CD4-positive, alpha-beta T cell treated with Interleukin-6 at 100 ng/mL for 8 hours (primary cell): ENCODE measurements around the gene ARHGAP6.
"Not testable (repeated sequence)": the region's sequence is repeated elsewhere in the genome, so short reads cannot be mapped to it uniquely, and the experiment has no call there.

Experiments used
- DNase-seq: peaks from one replicate; pipeline ENCODE4 v3.0.0-alpha.2; 2020; ENCODE audit warnings: mixed read lengths, low spot score

The ARHGAP6 gene

DNA sequence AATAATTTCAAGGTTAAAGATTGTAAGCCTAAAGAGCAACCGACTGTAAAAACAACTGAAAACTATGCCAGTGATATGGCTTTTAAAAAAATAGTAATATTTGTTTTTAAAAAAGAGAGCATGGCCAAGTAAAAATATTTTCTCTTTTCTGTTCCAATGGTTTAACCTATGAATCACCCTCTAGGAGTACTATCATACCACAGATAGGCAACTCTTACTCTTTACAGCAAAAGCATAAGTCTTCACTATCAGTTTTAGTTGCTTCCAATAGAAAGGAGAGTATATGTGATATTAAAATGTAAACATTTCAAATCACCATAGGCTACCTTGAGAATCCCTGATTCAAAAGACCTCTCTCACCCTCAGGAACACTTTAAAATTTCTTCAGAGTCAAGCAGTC is 269.9 kb downstream of the ARHGAP6 start:
- DNase-seq: no peak

DNA sequence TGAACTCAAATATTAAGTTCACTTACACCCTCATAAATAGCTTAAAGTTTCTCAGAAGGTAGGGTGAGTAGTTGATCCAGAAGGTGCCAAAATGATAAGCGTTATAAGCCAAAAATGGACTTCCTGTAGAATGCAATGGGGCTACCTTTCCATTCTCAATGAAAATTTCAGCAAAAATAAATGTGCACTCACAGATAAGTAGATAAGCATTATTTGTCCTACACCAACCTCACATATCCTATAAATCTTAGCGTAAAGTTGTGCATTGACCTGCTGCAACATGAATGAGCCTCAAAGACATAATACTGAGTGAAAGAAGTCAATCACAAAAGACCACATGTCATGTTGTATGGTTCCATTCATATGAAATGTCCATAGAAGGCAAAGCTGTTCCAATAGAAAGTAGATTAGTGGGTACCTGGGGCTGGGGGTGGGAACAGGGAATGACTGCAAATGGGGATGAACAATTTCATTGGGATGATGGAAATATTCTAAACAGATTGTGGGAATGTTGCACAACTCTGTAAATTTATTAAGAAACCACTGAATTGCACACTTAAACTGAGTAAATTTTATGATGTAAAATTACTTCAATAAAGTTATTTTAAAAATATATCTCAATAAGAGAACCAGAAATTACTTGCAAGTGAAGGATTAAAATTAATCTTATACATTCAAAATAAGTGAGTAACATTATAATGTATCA is 271.6 kb downstream of the ARHGAP6 start:
- DNase-seq: no peak

GRCh38 chrX:11386812-11387211 is 278.9 kb downstream of the ARHGAP6 start:
- DNase-seq: no peak

GRCh38 chrX:11386001-11386523 is 279.7 kb downstream of the ARHGAP6 start:
- no peak for DNase-seq

- no peak for DNase-seq
Observed at GRCh38 chrX:11382930-11383329, 282.8 kb downstream of the ARHGAP6 start.

- DNase-seq: peak; percentile 2
Observed at GRCh38 chrX:11381464-11381863, 284.3 kb downstream of the ARHGAP6 start.

GRCh38 chrX:11380187-11380844 is 285.4 kb downstream of the ARHGAP6 start:
- DNase-seq: no peak

DNA sequence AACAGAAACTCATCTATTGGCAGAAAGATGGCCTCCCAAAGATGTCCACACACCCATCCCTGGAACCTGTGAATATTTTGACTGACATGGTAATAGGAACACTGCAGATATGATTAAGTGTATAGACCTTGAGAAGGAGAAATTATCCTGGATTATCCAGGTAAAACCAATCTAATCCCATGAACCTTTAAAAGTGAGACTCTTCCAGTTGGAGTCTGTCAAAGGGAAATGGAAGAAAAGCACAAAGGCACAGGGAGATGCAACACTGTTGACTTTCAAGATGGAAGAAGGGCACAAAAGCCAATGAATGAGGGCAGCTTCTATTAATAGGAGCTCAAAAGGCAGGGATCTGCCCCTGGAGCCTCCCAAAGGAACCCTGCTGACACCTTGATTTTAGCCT is 289.6 kb downstream of the ARHGAP6 start:
- DNase-seq: no peak

DNA sequence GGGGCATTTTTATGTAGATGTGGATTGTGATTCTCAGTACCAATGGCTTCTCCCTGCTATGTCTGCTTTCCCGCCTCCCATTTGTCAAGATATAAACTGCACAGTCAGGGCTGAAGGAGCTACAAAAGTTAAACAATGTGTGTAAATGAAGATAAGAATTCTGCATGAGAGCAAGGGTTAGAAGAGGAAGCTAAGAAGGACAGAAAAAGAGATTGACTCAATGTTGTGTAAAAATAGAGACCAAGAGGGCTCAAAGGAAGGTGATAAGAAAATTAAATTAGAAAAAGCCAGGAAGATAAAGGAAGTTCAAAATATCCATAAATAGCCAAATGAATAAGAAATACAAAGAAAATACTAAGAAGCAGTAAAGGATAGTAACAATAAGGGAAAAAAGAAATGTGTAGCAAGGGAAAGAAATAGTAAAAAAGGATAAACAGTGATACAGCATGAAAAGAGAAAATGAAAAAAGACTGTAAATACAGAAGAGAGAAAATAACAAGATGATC is 290.1 kb downstream of the ARHGAP6 start:
- DNase-seq: no peak

DNA sequence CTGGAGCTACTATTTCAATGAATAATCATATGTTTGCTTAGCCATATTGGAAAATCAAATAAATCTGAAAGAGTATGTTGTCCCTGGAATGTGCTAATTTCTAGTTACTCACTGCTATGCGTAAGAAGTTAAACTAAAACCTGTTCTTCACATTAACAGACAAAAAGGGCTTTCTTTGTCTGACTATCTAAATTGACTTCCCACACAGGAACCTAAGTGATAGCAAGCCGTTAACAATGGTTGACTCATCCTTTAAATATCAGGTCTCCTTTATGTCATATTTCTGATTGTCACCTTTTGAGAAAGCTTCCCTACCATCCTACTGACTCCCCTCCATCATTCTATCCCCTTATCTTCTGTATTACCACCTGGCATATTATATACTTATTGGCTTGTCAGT is 291.1 kb downstream of the ARHGAP6 start:
- DNase-seq: no peak

DNA sequence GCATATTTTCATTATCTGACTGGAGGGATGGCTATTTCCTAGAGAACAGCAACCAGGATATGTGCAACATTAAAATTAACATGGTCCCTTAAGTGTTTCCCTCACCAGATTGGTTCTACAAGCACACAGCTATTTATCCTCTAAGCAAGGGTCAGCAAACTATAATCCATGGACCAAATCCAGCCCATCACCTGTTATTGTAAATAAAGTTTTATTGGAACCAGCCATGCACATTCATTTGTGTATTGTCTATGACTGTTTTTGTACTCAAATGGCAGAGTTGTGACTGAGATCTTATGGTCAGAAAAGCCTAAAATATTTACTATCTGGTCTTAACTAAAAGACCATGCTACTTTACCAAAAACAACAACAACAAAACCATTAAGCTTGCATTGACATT is 294.6 kb downstream of the ARHGAP6 start:
- no peak for DNase-seq

DNA sequence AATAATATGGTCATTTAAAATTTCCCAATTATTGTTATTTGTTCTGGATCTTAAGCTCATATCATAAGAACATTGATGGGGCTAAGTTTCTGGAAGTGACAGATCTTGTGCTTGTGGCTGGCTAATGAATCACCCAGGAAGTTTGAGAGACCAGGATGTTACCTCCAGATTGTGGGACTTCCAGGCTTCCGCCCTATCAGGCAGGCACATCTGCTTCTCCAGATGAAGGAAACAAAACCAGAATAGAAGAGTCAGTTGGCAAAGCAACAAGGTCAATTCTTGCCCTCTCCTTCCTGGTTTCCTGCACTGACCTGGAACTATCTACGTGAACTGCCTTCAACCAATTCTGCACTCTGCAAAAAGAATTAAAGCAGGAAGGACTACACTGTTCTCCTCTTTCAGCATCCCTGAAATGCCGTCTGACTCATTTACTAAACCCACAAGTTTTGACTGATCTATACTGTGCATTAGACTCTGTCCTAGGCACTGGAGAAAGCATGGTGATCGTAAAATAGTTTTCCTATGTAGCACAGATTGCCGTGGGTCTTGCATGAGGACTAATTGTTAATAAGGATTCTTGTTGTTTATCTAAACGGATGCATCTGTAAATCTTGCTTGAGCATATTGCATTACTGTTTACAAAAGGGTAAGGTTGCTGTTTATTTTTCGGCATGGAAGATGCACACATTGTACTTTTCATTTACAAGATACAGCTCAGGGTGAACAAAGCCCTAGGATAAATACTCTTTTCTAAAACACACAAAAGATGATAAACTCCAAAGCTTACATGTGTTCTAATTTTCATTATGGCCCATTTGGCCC is 297.9 kb downstream of the ARHGAP6 start:
- DNase-seq: no peak

- no peak for DNase-seq
Observed at GRCh38 chrX:11366998-11367595, 298.6 kb downstream of the ARHGAP6 start.

DNA sequence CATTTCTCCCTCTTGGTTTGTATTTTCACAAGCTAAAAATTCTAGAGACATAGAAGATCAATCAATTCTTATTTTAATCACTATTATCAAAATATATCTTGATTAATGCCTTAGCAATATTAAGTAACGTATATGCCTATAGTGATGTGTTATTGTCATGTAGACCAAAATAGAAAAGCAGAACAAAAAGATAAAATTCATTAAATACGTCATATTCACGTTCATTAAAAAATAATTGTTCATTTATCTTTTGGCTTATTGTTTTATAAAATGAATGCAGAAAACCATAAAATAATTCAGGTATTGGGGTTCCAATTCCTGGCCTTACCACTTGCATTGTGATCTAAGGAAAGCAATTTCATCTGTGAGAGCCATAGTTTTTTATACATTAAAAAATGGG is 300.3 kb downstream of the ARHGAP6 start:
- DNase-seq: no peak

GRCh38 chrX:11364835-11365234 is 300.9 kb downstream of the ARHGAP6 start:
- DNase-seq: no peak

GRCh38 chrX:11363825-11364224 is 301.9 kb downstream of the ARHGAP6 start:
- not testable (repeated sequence) for DNase-seq

DNA sequence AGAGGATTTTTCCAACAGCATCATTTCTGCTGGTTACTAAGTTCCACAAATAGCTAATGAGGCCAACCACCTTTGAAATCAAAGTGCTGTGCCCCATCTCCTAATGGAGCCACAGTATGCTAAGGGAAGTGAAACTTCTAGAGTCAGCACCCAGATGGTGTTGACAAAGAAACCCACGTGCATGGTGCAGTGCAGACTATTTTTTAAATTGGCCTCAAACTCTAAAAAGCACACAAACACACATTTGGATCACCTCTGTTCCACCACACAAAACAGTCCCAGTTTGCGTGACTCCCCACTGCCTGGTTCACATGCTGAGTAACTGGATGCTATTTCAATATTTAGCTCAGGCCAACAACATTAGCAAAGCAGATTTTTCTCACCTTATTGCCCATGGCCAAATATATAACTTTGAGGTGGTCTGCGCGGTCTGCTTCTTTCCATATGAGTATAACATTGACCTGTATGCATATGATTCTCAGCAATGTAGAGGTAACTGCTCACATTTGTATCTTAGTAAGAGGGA is 302.6 kb downstream of the ARHGAP6 start:
- no peak for DNase-seq

- DNase-seq: not testable (repeated sequence)
Observed at GRCh38 chrX:11361666-11362065, 304.1 kb downstream of the ARHGAP6 start.

DNA sequence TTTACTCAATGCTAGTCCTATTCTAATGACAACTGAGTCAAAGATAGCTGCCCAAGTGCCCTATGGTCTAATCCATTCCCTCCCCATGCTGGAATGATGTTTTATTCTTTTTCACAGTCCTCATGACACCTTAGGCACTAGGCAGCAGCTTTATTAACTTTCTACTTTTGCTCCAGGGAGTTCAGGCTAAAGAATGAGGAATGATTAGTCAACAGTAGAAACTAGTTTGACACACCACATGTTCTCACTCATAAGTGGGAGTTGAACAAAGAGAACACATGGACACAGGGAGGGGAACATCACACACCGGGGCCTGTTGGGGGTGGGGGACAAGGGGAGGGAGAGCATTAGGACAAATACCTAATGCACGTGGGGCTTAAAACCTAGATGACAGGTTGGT is 309.8 kb downstream of the ARHGAP6 start:
- DNase-seq: not testable (repeated sequence)

- DNase-seq: no peak
Observed at GRCh38 chrX:11355259-11355909, 310.3 kb downstream of the ARHGAP6 start.

DNA sequence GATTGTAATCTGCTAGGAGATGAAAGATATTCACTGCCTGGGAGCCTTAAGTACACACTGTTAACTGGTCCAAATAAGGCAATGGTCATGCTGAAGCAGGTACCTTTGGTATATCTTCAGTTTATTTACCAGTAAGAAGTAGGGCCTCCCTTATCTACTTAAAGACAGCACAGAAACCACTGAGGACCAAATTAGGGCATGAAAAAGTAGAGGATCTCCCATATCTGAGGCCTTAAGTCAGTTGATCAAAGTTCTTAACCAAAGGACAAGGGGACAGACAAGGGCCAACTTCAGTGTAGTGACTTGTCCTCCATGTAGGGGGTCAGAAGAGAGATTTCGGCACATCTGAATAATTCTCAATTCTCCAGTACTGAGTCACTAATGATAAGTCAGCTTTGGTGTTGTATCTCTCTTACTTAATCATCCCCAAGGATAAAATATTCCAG is 313.4 kb downstream of the ARHGAP6 start:
- no peak for DNase-seq
